HEK293T (cell line): ENCODE results near the gene KIAA1217.

Source experiments
- BHLHE40 ChIP-seq: fragments of 450-650 bp; IDR thresholded peaks from 2 replicates; pipeline ENCODE4 v1.6.1; 2016; ENCODE audit warnings: mild to moderate bottlenecking, moderate library complexity, borderline replicate concordance
- CTBP1 ChIP-seq: fragments of 450-650 bp; IDR thresholded peaks from 2 replicates; pipeline ENCODE4 v1.6.1; 2016; ENCODE audit warnings: borderline replicate concordance
- ELF4 ChIP-seq: fragments of 450-650 bp; IDR thresholded peaks from 2 replicates; pipeline ENCODE4 v1.6.1; 2017; ENCODE audit warnings: antibody characterized with exemption
- FOXA1 ChIP-seq: fragments of 450-650 bp; IDR thresholded peaks from 2 replicates; pipeline ENCODE4 v1.6.1; 2016; ENCODE audit warnings: mild to moderate bottlenecking
- FOXK2 ChIP-seq: fragments of 450-650 bp; IDR thresholded peaks from 2 replicates; pipeline ENCODE4 v1.6.1; 2016; ENCODE audit warnings: mild to moderate bottlenecking
- HDGF ChIP-seq: fragments of 450-650 bp; IDR thresholded peaks from 2 replicates; pipeline ENCODE4 v1.6.1; 2017; ENCODE audit warnings: antibody characterized with exemption, borderline replicate concordance
- L3MBTL2 ChIP-seq: fragments of 450-650 bp; conservative IDR thresholded peaks from 2 replicates; pipeline ENCODE4 v1.6.1; 2016; ENCODE audit warnings: mild to moderate bottlenecking
- LEF1 ChIP-seq: fragments of 450-650 bp; IDR thresholded peaks from 2 replicates; pipeline ENCODE4 v1.6.1; 2017; ENCODE audit warnings: mild to moderate bottlenecking, borderline replicate concordance
- NFRKB ChIP-seq: fragments of 450-650 bp; IDR thresholded peaks from 2 replicates; pipeline ENCODE4 v1.6.1; 2016; ENCODE audit warnings: mild to moderate bottlenecking, moderate library complexity
- SP1 ChIP-seq: fragments of 450-650 bp; IDR thresholded peaks from 2 replicates; pipeline ENCODE4 v1.6.1; 2017
- SUZ12 ChIP-seq: fragments of 450-650 bp; IDR thresholded peaks from 2 replicates; pipeline ENCODE4 v1.6.1; 2016; ENCODE audit warnings: mild to moderate bottlenecking
- TARDBP ChIP-seq: fragments of 450-650 bp; IDR thresholded peaks from 2 replicates; pipeline ENCODE4 v1.6.1; 2016
- ZNF384 ChIP-seq: fragments of 450-650 bp; IDR thresholded peaks from 2 replicates; pipeline ENCODE4 v1.6.1; 2016
- TF ChIP-seq, protein P1 (sequence below): fragments of 450-650 bp; IDR thresholded peaks from 2 replicates; pipeline ENCODE4 v1.6.1; 2016

DNA sequence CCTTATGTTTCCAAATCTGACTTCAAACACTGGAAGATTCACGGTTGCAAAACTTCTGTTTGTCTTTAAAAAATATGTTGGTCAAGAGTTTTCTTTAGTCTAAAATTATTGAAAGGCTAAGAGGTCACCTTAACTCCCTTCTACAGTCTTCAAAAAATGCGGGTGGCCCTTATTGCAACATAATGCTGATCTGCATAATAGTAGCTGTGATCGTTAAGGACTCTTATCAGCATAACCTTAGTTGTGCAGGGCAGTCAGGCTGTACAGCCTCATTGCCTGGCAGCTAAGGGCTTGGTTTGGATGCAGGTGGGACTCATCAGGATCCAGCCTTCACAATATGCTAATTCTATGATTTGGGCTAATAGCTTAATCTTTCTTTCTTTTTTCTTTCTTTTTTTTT is 15.0 kb downstream of the KIAA1217 start:
- TF ChIP-seq SP1 = no peak
- no peak for TF ChIP-seq L3MBTL2
- no peak for TF ChIP-seq BHLHE40
- TF ChIP-seq ZNF384 = no peak
- TF ChIP-seq TARDBP = no peak
- no peak for TF ChIP-seq FOXK2
- TF ChIP-seq NFRKB = no peak
- TF ChIP-seq FOXA1 = no peak
- no peak for TF ChIP-seq HDGF
- no peak for TF ChIP-seq ELF4
- TF ChIP-seq CTBP1 = no peak
- no peak for TF ChIP-seq LEF1
- no peak for TF ChIP-seq SUZ12
- TF ChIP-seq, protein P1, sequence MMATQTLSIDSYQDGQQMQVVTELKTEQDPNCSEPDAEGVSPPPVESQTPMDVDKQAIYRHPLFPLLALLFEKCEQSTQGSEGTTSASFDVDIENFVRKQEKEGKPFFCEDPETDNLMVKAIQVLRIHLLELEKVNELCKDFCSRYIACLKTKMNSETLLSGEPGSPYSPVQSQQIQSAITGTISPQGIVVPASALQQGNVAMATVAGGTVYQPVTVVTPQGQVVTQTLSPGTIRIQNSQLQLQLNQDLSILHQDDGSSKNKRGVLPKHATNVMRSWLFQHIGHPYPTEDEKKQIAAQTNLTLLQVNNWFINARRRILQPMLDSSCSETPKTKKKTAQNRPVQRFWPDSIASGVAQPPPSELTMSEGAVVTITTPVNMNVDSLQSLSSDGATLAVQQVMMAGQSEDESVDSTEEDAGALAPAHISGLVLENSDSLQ = no peak
